Activated CD4-positive, alpha-beta T cell treated with anti-CD3 and anti-CD28 coated beads for 48 hours (primary cell): ENCODE results near the gene ASTN2.

Experiments
- DNase-seq: peaks from one replicate; pipeline ENCODE4 v3.0.0-alpha.2; 2020

ASTN2 gene

DNA sequence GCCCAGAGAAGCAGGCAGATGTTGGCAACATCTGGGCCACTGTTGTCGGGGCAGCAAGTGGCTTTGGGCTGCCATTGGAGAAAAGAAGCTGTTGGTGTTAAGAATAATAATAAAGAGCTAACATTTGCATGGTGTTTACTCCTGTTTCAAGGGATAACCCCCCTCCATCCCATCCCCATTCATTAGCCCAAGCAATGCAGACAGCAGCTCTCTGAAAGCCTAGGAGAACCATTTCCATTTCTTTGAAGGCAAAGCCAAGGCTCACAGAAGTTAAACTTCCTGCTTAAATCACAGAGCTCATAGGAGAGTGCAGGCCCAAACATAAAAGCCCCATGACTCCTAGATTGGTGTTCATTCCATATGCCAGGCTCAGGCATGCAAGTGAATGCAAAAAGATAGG lies 175.4 kb downstream of the ASTN2 start:
- DNase-seq, result no peak

DNA sequence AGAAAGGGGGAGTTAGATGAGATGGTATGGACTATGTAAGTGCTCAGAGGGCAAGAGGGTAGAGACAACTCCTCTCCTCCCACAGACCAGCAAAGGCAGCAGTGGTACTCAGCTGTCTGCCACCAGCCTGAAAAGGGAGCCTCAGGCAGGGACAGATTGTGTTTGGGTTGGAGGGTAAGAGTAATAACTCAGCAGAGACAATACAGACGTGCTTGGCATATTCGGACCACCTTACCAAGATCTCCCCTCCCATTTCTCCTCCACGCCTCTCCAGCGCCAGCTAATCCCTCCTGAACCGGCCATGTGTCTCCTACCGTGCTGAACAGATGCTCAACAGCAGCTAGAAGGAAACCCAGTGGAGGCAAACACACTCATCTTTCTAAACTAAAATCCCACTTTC lies 180.8 kb downstream of the ASTN2 start:
- no peak for DNase-seq

DNA sequence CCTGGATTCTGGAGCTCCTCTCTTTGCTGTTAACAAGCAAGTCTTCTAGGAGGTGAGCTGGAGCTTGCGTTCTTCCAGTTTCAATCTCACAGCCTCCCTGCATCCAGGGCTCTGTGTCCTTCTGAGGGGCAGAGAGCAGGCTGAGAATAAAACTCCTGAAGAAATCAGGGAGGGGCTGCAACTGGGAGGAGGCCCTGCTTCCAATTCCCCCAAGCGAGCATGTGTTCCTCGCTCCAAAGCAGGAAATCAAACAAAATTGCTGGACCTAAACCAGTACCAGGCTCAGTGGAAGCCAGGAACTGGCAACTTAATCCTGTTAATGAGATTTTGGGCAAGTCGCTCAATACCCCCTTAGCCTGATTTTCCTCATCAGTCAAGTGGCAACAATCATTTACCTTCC lies 181.8 kb downstream of the ASTN2 start:
- DNase-seq, result no peak

DNA sequence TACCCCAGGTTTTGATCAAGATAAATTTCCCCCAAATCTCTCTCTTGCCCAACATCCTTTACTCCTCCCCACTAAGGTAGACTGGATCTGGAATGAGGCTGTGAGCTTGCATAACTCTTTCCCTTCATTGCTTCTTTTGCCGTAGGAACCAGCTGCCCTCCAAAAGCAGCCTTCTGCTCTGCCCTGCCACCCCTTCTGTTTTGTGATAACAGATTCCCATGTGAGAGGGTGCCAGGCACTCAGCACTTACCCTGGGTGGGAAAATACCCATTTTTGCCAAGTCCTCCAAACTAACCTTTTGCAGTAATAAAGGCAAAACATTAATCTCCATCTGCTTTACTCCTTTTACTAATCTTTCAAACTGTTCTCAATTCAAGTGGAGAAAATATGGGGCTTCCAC lies 182.6 kb downstream of the ASTN2 start:
- no peak for DNase-seq

DNA sequence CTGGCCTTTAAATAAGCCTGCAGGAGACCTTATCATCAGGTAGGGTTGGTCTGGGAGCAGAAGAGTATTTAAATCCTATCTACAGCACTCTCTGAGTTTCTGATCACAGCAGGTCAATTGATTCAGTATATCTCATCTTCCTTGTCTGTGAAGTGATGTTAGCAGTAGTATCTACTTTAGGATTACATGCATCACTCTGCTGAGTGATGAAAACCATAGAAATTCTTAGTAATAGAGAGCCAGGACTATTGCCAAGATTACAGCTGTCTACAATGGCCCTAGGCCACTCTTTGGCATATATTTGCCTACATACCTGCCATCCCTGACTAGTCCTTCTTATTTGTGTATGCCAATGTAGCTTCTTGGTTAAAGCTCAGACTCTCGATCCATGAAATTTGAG lies 183.8 kb downstream of the ASTN2 start:
- no peak for DNase-seq

DNA sequence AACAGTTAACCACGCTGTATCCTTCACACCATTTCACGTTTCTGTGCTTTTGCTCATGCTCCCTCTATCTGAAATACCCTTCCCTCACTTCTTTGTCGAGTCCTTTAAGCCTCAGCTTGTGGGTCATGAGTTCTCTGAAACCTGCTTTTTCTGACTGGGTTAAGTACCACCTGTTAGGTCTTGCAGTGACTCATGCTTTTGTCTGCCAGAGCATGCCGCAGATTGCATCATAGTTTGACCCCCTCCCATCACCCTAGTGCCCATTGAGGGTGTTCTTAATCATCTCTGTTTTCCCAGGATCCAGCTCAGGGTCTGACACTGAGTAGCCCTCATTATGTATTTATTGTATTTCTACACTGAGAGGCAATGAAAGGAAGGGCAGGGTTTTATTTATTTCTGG lies 190.2 kb downstream of the ASTN2 start:
- DNase-seq, result no peak

DNA sequence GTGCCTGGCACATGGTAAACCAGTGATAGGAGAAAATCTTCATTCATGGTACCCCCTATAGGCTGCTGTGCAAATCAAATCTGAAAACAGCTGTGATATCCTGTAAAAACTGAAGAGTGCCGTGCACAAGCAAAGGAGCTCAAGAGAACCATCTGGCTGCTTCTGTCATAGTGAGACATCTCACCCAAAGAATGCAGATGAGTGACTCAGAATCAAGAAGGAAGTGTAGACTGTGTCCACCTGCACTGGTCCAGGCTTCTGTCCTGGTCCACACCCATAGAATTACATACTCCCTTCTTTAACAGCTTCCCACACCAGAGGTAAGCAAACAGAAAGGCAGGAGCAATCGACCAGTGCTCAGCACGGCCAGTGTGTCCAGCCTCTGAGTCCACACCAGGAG lies 195.9 kb downstream of the ASTN2 start:
- no peak for DNase-seq

DNA sequence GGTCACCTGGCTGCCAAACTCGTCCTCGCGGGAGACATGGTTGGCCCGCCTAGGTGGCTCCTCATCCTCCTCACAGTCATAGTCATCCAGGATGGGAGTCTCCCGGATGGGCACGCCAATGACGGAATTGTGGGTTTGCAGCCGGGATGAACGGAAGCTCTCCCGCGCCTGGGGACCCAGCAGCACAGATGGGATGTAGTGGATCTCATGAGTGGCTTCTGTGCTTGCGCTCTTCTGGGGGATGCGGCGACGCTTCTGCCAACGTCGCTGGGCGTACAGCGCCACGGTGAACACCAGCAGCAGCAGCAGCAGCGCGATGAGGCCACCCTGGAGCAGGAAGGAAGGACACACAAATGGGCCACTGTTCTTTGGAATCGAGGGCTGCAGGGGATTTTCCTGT lies 200.4 kb downstream of the ASTN2 start:
- DNase-seq, result no peak

DNA sequence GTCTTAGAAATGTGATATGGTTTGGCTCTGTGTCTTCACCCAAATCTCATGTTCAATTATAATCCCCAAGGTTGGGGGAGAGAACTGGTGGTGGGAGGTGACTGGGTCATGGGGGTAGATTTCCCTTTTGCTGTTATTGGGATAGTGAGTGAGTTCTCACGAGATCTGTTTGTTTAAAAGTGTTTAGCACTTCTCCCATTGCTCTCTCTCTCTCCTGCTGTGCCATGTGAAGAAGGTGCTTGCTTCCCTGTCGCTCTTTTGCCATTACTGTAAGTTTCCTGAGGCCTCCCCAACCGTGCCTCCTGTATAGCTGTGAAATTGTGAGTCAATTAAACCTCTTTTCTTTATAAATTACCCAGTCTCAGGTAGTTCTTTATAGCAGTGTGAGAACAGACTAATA lies 203.6 kb downstream of the ASTN2 start:
- DNase-seq, result no peak

DNA sequence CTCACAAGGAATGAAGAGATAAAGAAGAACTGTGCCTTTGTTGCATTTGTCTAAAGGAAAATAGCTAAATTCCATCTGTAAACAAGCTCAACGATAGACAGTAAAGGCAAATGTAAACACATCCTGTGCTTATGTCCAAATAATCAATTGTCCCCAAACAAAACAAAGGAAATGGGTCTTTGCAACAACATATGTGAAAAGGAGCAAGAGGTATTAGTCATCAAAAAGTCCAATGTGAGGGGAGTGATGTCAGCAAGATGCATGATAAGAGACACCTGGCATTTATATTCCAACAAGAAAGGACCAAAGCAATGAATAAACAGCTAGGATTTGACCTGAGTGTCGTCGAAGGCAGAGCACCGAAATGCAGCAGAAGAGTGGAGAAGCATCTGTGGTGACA lies 209.1 kb downstream of the ASTN2 start:
- no peak for DNase-seq

DNA sequence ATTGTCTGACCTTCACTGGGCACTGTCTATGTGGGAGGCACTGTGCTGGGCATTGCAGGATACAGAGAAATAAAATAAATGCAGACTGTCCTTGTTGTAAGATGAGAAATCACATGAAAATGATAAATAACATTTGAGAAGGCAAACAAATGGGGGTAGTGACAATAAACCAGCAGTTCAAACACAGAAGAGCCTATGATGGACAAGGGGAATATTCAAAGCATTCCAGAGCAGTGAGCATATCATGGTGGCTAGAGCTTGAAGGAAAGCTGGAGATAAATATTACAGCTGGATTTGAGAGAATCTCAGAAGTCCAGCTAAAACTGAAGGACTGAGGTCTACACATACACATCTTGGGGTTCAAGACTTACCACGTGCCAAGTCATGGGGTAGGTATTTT lies 209.9 kb downstream of the ASTN2 start:
- no peak for DNase-seq

DNA sequence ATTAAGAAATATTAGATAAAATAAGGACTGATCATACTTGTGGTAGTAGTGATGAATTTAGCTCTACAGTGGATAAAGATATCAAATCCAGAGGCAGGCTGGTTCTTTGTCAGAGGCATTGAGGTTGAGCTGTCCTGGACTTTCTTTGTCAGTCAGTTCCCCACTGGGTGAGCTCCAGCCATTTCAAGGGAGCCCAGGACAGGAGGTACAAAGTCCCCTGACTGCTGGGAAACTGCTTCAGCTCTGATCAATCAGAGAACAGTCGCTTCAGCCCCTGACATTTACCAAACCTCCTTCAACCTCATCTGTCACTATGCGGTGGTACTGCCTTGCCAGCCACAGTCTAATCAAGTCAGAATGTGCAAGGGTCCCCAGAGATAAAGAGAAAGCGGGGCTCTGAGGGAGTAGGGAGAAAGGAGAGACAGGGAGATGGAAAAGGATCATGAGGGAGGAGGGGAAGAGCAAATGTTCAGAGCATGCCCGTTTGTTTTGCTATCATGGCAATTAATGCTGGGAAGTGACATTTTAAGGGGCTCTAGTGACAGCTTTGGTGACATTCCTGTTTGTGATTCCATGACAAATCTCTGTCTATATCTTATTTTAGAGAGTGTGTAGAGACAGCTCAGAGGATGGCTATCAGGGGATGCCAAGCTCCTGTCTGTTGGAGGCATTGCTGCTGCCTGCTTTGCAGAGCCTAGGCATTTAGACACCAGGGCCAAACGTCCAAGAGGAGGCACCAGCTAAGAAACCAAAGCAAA lies 223.2 kb downstream of the ASTN2 start:
- no peak for DNase-seq

DNA sequence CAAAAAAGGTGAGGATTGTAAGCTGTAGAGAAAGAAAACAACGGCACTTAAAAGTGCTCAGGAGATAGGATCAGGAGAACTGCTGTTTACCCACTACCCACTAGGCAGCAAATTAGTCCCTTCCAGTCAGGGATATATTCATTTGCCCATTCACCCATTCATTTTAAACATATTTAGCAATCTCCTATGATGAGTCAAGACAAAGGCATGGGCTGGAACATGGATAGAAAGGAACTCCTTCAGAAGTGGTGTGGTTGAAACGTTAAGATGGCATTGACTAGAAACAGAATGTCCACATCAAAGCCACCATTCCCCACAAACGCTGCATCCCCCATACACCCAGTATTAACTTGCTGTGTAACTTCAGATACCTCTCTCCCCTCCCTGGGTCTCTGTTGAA lies 225.7 kb downstream of the ASTN2 start:
- no peak for DNase-seq

DNA sequence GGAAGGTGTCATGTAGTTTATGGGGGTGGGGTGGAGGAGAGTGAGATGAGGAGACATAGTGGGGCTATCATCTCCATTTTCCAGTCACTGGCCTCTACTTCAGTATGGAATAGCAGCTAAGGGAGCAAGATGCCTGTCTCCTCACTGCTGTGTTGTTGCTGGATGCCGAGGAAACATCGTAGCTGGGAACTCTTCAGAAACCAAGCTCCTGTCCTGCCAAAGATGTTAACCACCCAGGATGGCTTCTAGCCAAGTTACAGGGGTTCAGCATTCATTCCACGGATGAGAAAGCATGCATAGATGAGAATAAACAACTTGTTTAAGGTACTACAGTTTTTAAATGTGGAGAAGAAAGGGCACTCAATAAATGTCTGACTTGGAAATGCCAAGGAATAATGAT lies 226.5 kb downstream of the ASTN2 start:
- DNase-seq, result no peak

DNA sequence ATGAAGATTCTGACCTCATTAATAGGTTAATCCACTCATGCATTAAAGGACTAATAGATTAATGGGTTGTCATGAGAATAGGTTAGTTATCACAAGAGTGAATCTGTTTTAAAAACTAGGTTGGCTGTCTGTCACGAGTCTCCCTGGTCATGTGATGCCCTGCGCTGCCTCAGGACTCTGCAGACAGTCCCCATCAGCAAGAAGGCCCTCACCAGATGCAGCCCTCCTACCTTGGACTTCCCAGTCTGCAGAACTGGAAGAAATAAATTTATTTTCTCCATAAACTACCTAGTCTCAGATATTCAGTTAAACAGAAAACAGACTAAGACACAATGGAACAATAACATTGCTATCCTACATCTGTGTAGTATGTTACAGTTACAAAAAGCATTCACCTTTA lies 227.4 kb downstream of the ASTN2 start:
- no peak for DNase-seq

DNA sequence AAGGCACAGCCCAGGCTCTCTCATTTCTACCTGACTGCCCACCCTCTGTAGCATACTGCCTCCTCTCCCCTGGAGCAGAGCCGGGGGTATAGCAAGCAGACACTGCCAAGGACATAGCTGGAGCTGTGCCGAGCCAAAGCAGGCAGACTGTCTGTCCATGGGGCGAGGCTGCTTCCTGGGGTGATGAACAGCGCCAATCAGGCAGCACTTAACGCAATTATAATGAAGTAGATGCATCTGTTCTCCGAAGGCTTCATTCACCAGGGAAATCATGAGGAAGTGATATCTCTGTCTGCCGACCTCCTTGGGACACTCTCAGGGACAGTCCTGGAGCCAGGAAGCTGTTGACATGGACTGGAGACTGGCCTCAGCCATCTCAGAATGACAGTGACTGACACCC lies 230.7 kb downstream of the ASTN2 start:
- DNase-seq, result no peak

DNA sequence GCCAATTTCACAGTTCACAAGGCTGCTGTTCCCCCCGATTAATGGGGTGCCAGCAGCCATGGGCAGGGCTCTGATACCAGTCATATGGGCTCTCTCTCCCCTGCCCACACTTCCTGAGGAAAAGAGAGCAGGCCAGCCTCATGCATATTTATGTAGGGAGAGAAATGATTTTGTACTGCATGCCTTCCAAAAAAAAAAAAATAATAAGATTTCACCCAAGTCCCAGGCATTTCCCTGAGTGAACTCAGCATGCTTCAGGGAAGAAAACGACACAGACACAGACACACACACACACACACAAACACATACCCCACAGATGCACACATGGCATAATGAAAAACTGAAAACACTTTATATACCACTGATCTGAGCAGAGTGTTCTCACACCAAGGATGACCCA lies 232.8 kb downstream of the ASTN2 start:
- no peak for DNase-seq

DNA sequence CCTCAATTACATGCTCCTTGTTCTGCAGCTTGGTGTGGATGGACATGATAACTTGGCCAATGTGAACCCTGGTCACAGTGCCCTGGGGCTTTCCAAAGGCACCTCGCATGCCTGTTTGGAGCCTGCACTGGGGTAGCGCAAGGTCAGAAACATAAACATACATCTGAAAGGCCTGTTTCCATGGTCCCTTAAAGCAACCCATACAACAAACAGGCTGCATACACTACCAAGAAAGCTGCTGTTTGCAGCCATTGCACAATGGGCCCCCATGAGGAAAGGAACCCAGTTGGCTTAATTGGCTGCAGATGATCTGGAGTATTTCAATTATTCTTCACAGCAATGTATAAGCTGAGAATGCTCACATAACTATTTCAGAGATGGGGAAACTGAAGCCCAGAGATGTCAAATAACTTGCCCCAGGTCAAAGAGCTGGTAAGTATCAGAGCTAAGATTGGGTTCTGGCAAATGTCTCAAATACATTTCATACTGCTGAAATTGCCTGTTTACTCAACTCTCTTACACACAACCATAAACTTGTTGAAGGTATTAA lies 233.9 kb downstream of the ASTN2 start:
- no peak for DNase-seq

DNA sequence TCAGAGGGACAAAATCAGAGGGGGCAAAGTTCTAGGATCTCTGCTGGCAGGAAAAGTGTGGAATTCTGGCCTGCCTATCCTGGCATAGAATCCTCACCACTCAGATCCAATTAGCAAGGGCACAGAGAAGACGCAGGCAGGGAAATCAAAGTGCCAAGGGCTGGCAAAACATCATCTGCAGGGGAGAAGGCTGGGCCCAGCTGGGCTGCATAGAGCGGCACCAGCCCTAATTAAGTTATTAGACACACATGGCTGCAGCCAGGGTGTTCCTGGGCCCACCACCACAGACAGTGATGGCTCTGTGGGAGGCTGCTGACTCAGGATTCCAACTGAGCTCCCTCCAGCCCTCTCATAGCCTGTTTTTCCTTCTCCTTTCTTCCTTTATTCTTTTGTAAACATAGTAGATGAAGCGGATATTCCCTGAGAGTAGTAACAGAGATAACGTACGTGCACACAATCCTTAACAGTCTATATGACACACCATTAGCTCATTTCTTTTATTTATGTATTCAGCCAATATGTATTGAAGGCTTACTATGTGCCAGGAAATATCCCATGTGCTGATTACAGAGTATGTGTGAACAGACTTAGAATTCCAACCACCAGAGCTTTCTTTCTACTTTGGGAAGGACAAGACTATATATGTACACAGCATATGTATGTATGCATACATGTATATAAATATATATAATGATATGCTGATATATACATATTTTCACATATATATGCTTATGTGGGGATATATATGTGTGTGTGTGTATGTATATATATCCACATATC lies 236.1 kb downstream of the ASTN2 start:
- no peak for DNase-seq

DNA sequence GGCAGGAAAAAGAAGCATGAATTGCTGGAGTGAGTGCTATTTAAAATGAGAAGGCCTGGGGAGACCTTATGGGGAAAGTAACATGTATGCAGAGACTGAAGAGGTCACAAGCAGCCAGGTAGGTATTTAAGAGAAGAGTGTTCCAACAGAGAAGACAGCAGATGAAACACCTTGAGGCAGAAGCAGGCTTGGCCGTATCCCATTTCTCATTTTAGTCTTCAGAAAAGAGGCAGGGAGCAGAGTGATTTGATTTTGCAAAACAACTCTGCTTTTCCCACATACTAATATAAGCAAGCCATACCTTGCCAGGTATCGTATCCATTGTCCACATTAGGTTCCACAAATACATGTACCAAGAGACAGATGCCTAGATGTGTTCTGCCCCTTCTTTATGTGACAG lies 244.3 kb downstream of the ASTN2 start:
- no peak for DNase-seq

DNA sequence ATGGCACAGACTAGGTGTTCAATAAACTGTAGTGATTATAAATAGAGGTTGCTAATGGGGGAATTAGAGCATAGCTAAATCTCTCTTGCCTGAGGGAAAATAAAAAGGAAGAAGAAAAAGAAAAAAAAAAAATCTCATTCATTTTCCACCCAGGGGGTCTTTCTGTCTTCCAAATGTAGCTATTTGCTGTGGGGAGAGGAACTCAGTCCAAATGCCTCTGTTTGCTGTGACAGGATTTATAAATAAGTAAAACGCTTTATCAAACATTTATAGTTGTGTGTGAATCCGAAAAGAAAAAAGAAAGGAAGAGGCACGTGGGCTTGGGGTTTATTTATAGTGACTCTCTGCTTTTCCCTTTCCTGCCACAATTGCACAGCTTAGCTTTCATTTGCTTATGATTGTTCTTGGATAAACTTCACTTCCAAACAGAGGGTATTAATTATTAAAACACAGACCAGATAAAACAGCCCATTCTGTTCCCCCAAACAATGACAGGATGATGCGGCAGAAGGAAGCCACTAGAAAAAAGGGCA lies 245.7 kb downstream of the ASTN2 start:
- DNase-seq, result no peak

DNA sequence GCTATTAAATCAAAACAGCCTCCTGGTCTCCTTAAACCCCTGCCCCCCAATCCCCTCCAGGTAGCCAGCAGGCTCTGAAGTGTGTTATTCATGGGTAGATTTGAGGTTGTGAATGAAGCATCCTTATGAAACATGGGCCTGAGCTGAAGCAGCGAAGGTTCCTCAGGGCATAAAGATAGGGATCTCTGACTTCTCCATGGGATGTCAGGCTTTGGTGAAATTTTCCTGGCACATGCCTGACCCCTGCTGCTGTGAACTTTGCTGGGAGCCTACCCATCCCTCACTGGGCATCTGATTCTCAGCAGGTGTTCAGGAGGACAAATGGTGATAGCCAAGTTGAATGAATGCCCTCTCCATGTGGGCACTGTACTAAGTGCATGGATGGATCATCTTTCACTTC lies 250.3 kb downstream of the ASTN2 start:
- no peak for DNase-seq

DNA sequence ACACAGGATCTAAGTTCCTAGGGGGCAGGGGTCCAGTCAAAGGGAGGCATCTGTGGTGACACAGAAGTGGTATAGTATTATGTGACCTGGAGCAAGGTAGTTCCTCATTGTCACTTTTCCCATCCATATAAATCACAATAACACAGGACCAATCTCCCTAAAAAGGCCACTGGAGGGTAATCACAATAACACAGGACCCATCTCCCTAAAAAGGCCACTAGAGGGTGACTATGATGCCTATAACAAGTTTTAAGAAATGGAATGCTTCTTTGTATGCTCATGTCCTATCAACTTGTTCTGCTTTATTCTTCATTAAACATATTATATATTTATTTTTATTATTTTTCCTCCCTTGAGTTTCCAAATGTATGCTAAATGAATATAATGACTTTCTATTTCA lies 254.6 kb downstream of the ASTN2 start:
- DNase-seq, result no peak
